Activated CD8-positive, alpha-beta T cell treated with anti-CD3 and anti-CD28 coated beads for 36 hours (primary cell): ENCODE results near the gene KPTN. TPM values are rescaled to one million over a fixed set of nuclear protein-coding genes. Genes with fewer than 3 reads are reported as not detected.

Experiments used
- ATAC-seq: fragments of 200-7000 bp; cut with Tn5 transposase; one replicate; pipeline ENCODE4 v1.10.0; 2021; ENCODE audit warnings: mild to moderate bottlenecking, moderate library complexity
- CTCF ChIA-PET: fragments of 350-600 bp; sonication (Branson Sonifier 250); formaldehyde crosslinking; loops from one replicate; lab custom pipeline; 2021; ENCODE audit warnings: antibody characterized with exemption; lab: Charles Lee
- POLR2A ChIA-PET: fragments of 350-600 bp; sonication (Branson Sonifier 250); formaldehyde crosslinking; loops from one replicate; lab custom pipeline; 2021; ENCODE audit warnings: antibody characterized with exemption; lab: Charles Lee
- DNase-seq: peaks from one replicate; pipeline ENCODE4 v3.0.0-alpha.2; 2020
- H3K27ac Mint-ChIP-seq: one replicate; pipeline ENCODE4 v1.8.0; 2021; ENCODE audit warnings: mild to moderate bottlenecking, mixed read lengths
- H3K27me3 Mint-ChIP-seq: one replicate; pipeline ENCODE4 v1.8.0; 2021; ENCODE audit warnings: mixed read lengths
- H3K36me3 Mint-ChIP-seq: one replicate; pipeline ENCODE4 v1.8.0; 2021; ENCODE audit warnings: low read depth, mixed read lengths
- H3K4me1 Mint-ChIP-seq: one replicate; pipeline ENCODE4 v1.8.0; 2021; ENCODE audit warnings: low read depth, mixed read lengths
- H3K4me3 Mint-ChIP-seq: one replicate; pipeline ENCODE4 v1.8.0; 2021; ENCODE audit warnings: mild to moderate bottlenecking, moderate library complexity, mixed read lengths
- H3K9me3 Mint-ChIP-seq: one replicate; pipeline ENCODE4 v1.8.0; 2021; ENCODE audit warnings: mixed read lengths
- CTCF ChIP-seq: fragments of 200-600 bp; IDR thresholded peaks from one replicate; pipeline ENCODE4 v1.8.0; 2022; ENCODE audit warnings: antibody characterized with exemption, mild to moderate bottlenecking
- intact Hi-C: fragments of 100-400 bp; cut with micrococcal nuclease; formaldehyde crosslinking; loops from one replicate; pipeline ENCODE4 v1.10.0; 2022
- total RNA-seq, 2 experiments: library from RNA; stranded (reverse); gene quantifications; one replicate each; pipeline ENCODE4 v1.2.3, GENCODE V29; 2021

Gene KPTN
- total RNA-seq, 2 experiments from 2014 or later = 10.4 to 11.0 TPM

- ATAC-seq (no peak), DNase-seq (no peak)
- peaks cover 48% of the 10 kb centered on the region for H3K4me1 Mint-ChIP-seq
- TF ChIP-seq CTCF = no peak
- ChIA-PET POLR2A (interaction anchor here (0.6 to 1.3 kb wide), 5 partner anchors 8 to 235 kb away, joined by 3 to 5 read pairs (median 3); partner anchors contain the start of gene NOP53), CTCF (interaction anchor here (1.1 kb wide), 1 partner anchor 74 kb away, joined by 3 read pairs; no protein-coding TSS in a partner anchor)
- no peak overlapping the region for H3K27ac Mint-ChIP-seq
- H3K36me3 Mint-ChIP-seq = peaks cover 3% of the 10 kb centered on the region
- no peaks in the 10 kb centered on the region for H3K27me3 Mint-ChIP-seq
- no peaks in the 10 kb centered on the region for H3K9me3 Mint-ChIP-seq
- no peak overlapping the region for H3K4me3 Mint-ChIP-seq
- intact Hi-C loops = loop anchor here (10.0 kb wide), 1 partner anchor 76 kb away; no protein-coding TSS in a partner anchor
These were observed 26.6 kb upstream of the KPTN start for GRCh38 chr19:47510516-47511127.

GRCh38 chr19:47509973-47510372 lies 26.0 kb upstream of the KPTN start:
- ChIA-PET POLR2A (interaction anchor here (0.8 to 1.7 kb wide), 6 partner anchors 9 to 235 kb away, joined by 3 to 5 read pairs (median 4); partner anchors contain the start of genes KPTN and NOP53), CTCF (interaction anchor here (1.1 to 1.2 kb wide), 2 partner anchors 73 kb away, joined by 3 to 6 read pairs; no protein-coding TSS in a partner anchor)
- Mint-ChIP-seq H3K4me3 (no peak overlapping the region), H3K27me3 (no peaks in the 10 kb centered on the region), H3K9me3 (no peaks in the 10 kb centered on the region), H3K36me3 (peaks cover 3% of the 10 kb centered on the region), H3K4me1 (peaks cover 45% of the 10 kb centered on the region), H3K27ac (no peak overlapping the region)
- intact Hi-C loops = loop anchor here (10.0 kb wide), 1 partner anchor 75 kb away; no protein-coding TSS in a partner anchor
- ATAC-seq = no peak
- no peak for TF ChIP-seq CTCF
- no peak for DNase-seq

- POLR2A ChIA-PET = interaction anchor here (0.8 to 1.7 kb wide), 4 partner anchors 11 to 98 kb away, joined by 3 to 5 read pairs (median 4); partner anchors contain the start of gene KPTN
- CTCF ChIA-PET = interaction anchor here (1.2 kb wide), 1 partner anchor 72 kb away, joined by 6 read pairs; no protein-coding TSS in a partner anchor
- no peaks in the 10 kb centered on the region for H3K36me3 Mint-ChIP-seq
These were observed 25.3 kb upstream of the KPTN start for GRCh38 chr19:47509170-47509847.

GRCh38 chr19:47508721-47509120 lies 24.7 kb upstream of the KPTN start:
- H3K4me1 Mint-ChIP-seq = peaks cover 38% of the 10 kb centered on the region

More at GRCh38 chr19:47509170-47509847, 25.3 kb upstream of the KPTN start:
- no peaks in the 10 kb centered on the region for H3K27me3 Mint-ChIP-seq
- peaks cover 41% of the 10 kb centered on the region for H3K4me1 Mint-ChIP-seq
- intact Hi-C loops = no loop called here
- no peak for DNase-seq
- no peak for ATAC-seq
- H3K27ac Mint-ChIP-seq = no peak overlapping the region
- no peak for TF ChIP-seq CTCF
- no peaks in the 10 kb centered on the region for H3K9me3 Mint-ChIP-seq
- H3K4me3 Mint-ChIP-seq = no peak overlapping the region

More at GRCh38 chr19:47508721-47509120, 24.7 kb upstream of the KPTN start:
- ATAC-seq = no peak
- CTCF ChIA-PET = interaction anchor here (1.2 kb wide), 1 partner anchor 25 kb away, joined by 3 read pairs; the partner anchor contains the start of gene KPTN
- H3K9me3 Mint-ChIP-seq = no peaks in the 10 kb centered on the region
- no peak for TF ChIP-seq CTCF
- POLR2A ChIA-PET = interaction anchor here (0.6 to 1.7 kb wide), 5 partner anchors 10 to 68 kb away, joined by 3 to 5 read pairs (median 4); partner anchors contain the start of gene KPTN
- H3K4me3 Mint-ChIP-seq = no peak overlapping the region
- no peak overlapping the region for H3K27ac Mint-ChIP-seq
- intact Hi-C loops = no loop called here
- no peak for DNase-seq
- no peaks in the 10 kb centered on the region for H3K36me3 Mint-ChIP-seq
- H3K27me3 Mint-ChIP-seq = no peaks in the 10 kb centered on the region
